Smooth muscle cell (in vitro differentiated cells): ENCODE results near the gene TRPC4AP. TPM values are rescaled to one million over a fixed set of nuclear protein-coding genes. Genes with fewer than 3 reads are reported as not detected.

Source experiments
- DNase-seq: peaks from one replicate; lab custom pipeline; 2025; ENCODE audit not compliant: unreplicated experiment; lab: John Stamatoyannopoulos, UW
- H2AFZ ChIP-seq: fragments of 200-600 bp; sonication (generic); 2 replicates; pipeline ENCODE4 v1.6.0; 2016; ENCODE audit warnings: antibody characterized with exemption, low read depth, mild to moderate bottlenecking
- H3F3A ChIP-seq: fragments of 200-600 bp; sonication (generic); 2 replicates; pipeline ENCODE4 v1.6.0; 2017; ENCODE audit warnings: antibody characterized with exemption, low read depth
- H3K27ac ChIP-seq: fragments of 200-600 bp; sonication (generic); 2 replicates; pipeline ENCODE4 v1.5.1; 2016; ENCODE audit warnings: low read depth, mild to moderate bottlenecking
- H3K27me3 ChIP-seq: fragments of 200-600 bp; sonication (generic); 2 replicates; pipeline ENCODE4 v1.6.1; 2016; ENCODE audit warnings: low read depth, mild to moderate bottlenecking
- H3K36me3 ChIP-seq: fragments of 200-600 bp; sonication (generic); 2 replicates; pipeline ENCODE4 v1.5.1; 2016; ENCODE audit warnings: low read depth
- H3K4me1 ChIP-seq: fragments of 200-600 bp; sonication (generic); 2 replicates; pipeline ENCODE4 v1.5.1; 2016; ENCODE audit warnings: low read depth
- H3K4me2 ChIP-seq: fragments of 200-600 bp; sonication (generic); 2 replicates; pipeline ENCODE4 v1.6.0; 2016; ENCODE audit warnings: mild to moderate bottlenecking
- H3K4me3 ChIP-seq: fragments of 200-600 bp; sonication (generic); 2 replicates; pipeline ENCODE4 v1.5.1; 2016; ENCODE audit warnings: mild to moderate bottlenecking
- H3K79me2 ChIP-seq: fragments of 200-600 bp; sonication (generic); 2 replicates; pipeline ENCODE4 v1.6.0; 2016; ENCODE audit warnings: low read depth, mild to moderate bottlenecking
- H3K9ac ChIP-seq: fragments of 200-600 bp; sonication (generic); 2 replicates; pipeline ENCODE4 v1.6.0; 2016; ENCODE audit warnings: low read depth
- H3K9me3 ChIP-seq: fragments of 200-600 bp; sonication (generic); replicated peaks from 2 replicates; pipeline ENCODE4 v1.5.1; 2016; ENCODE audit warnings: low read depth
- H4K20me1 ChIP-seq: fragments of 200-600 bp; sonication (generic); 2 replicates; pipeline ENCODE4 v1.6.0; 2016; ENCODE audit warnings: low read depth
- CTCF ChIP-seq: fragments of 200-600 bp; sonication (generic); IDR thresholded peaks from 2 replicates; pipeline ENCODE4 v1.5.1; 2017; ENCODE audit warnings: borderline replicate concordance, mild to moderate bottlenecking, antibody characterized with exemption; ENCODE audit not compliant: insufficient read depth, poor library complexity, severe bottlenecking
- WGBS: methylation state at CpG from one replicate; pipeline ENCODE4 v1.1.7; 2016; ENCODE audit warnings: low lambda C conversion rate; 5-methylcytosine and 5-hydroxymethylcytosine counted together
- polyA plus RNA-seq: library from polyadenylated mRNA; unstranded; fragments of >200 nt; fragmentation: Nextera tagmentation; extraction: Ambion mirVana; gene quantifications from 2 replicates; pipeline ENCODE4 v1.2.1, GENCODE V29; 2016
- total RNA-seq: library from RNA; depleted of rRNA; stranded (reverse); fragments of >200 nt; gene quantifications from 2 replicates; pipeline ENCODE4 v1.2.3, GENCODE V29; 2014

The TRPC4AP gene
- total and polyA plus RNA-seq, 2 experiments from 2014 or later = 77.3 to 95.4 TPM

- Histone ChIP-seq H3K79me2 (peaks cover 4% of the 10 kb centered on the region), H3K4me3 (no peak overlapping the region), H3F3A (no peaks in the 10 kb centered on the region), H3K27ac (no peak overlapping the region), H3K27me3 (no peaks in the 10 kb centered on the region), H2AFZ (no peak overlapping the region), H3K9me3 (no peaks in the 10 kb centered on the region), H3K36me3 (peaks cover 39% of the 10 kb centered on the region), H3K9ac (no peak overlapping the region), H4K20me1 (peaks cover 37% of the 10 kb centered on the region), H3K4me2 (no peak overlapping the region), H3K4me1 (no peaks in the 10 kb centered on the region)
- DNase-seq = no peak
- WGBS = 96% methylated on average over 3 of the region's 4 CpGs
- TF ChIP-seq CTCF = no peak
These were observed 58.5 kb downstream of the TRPC4AP start for GRCh38 chr20:35034145-35034544.

GRCh38 chr20:35030136-35030535, 62.5 kb downstream of the TRPC4AP start:
- no peak overlapping the region for H3K4me3 ChIP-seq
- no peak overlapping the region for H3K27ac ChIP-seq
- over 99% methylated on average over 4 of the region's 4 CpGs for WGBS
- no peak for TF ChIP-seq CTCF
- no peak overlapping the region for H3K9ac ChIP-seq
- no peaks in the 10 kb centered on the region for H3K79me2 ChIP-seq
- no peaks in the 10 kb centered on the region for H3K4me1 ChIP-seq
- H3K36me3 ChIP-seq = peaks cover 34% of the 10 kb centered on the region
- no peaks in the 10 kb centered on the region for H3K27me3 ChIP-seq
- DNase-seq = no peak
- no peaks in the 10 kb centered on the region for H3K9me3 ChIP-seq
- no peaks in the 10 kb centered on the region for H3F3A ChIP-seq
- H4K20me1 ChIP-seq = peaks cover 13% of the 10 kb centered on the region
- no peak overlapping the region for H3K4me2 ChIP-seq
- no peak overlapping the region for H2AFZ ChIP-seq

GRCh38 chr20:35027301-35027700, 65.3 kb downstream of the TRPC4AP start:
- no peaks in the 10 kb centered on the region for H3K79me2 ChIP-seq
- H4K20me1 ChIP-seq = peaks cover 35% of the 10 kb centered on the region
- H3K9ac ChIP-seq = no peak overlapping the region
- no peak overlapping the region for H3K4me3 ChIP-seq
- H3K36me3 ChIP-seq = peaks cover 14% of the 10 kb centered on the region
- WGBS = 98% methylated on average over 2 of the region's 2 CpGs
- H3K27ac ChIP-seq = no peak overlapping the region
- no peak overlapping the region for H2AFZ ChIP-seq
- no peaks in the 10 kb centered on the region for H3K9me3 ChIP-seq
- DNase-seq = no peak
- H3F3A ChIP-seq = no peaks in the 10 kb centered on the region
- no peaks in the 10 kb centered on the region for H3K27me3 ChIP-seq
- no peak for TF ChIP-seq CTCF
- H3K4me2 ChIP-seq = no peak overlapping the region
- H3K4me1 ChIP-seq = no peaks in the 10 kb centered on the region

- no peak for DNase-seq
- Histone ChIP-seq H3K27ac (no peak overlapping the region), H3K27me3 (no peaks in the 10 kb centered on the region), H3K4me1 (no peaks in the 10 kb centered on the region), H4K20me1 (peaks cover 57% of the 10 kb centered on the region), H2AFZ (no peak overlapping the region), H3K9me3 (no peaks in the 10 kb centered on the region), H3K36me3 (no peaks in the 10 kb centered on the region), H3F3A (no peaks in the 10 kb centered on the region), H3K4me2 (no peak overlapping the region), H3K4me3 (no peak overlapping the region), H3K9ac (no peak overlapping the region), H3K79me2 (no peaks in the 10 kb centered on the region)
- WGBS = 92% methylated on average over 3 of the region's 3 CpGs
- TF ChIP-seq CTCF = no peak
These were observed 67.5 kb downstream of the TRPC4AP start for GRCh38 chr20:35025116-35025515.
